ENCODE results near the gene FILIP1.
A peak's percentile ranks its signal among the peaks of the same experiment; 100 is the strongest.

Gene FILIP1

GRCh38 chr6:75376347-75377024, 117.1 kb downstream of the FILIP1 start:
- H3K4me3 ChIP-seq (ENCODE audit: low read depth, low read length): no peak overlapping the region
- TF ChIP-seq, protein P1, sequence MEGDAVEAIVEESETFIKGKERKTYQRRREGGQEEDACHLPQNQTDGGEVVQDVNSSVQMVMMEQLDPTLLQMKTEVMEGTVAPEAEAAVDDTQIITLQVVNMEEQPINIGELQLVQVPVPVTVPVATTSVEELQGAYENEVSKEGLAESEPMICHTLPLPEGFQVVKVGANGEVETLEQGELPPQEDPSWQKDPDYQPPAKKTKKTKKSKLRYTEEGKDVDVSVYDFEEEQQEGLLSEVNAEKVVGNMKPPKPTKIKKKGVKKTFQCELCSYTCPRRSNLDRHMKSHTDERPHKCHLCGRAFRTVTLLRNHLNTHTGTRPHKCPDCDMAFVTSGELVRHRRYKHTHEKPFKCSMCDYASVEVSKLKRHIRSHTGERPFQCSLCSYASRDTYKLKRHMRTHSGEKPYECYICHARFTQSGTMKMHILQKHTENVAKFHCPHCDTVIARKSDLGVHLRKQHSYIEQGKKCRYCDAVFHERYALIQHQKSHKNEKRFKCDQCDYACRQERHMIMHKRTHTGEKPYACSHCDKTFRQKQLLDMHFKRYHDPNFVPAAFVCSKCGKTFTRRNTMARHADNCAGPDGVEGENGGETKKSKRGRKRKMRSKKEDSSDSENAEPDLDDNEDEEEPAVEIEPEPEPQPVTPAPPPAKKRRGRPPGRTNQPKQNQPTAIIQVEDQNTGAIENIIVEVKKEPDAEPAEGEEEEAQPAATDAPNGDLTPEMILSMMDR (IDR thresholded peaks at IDR 0.05; ENCODE audit: low read depth, low read length, missing control alignments): no peak
- DNase-seq (ENCODE audit: low read depth): no peak

DNA sequence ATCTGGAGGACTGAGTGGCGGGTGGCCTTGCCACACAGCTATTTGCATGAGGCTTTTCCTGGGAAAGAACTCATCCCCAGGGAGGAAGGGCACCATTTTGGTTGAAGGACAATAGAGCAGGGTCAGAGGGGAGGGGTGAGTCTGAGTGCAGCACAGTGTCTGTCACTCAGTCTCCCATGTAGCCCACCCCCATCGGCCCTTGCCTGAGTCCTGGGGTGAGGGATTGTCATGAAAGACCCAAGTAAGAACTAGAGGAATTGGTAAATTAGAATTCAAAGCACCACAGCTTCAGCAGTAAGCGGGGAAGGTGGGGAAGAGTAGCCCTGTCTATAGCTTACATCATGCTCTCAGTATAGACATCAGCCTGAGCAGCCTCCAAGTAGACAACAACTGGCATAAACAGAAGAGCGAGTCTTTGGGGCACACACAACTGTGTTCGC, 118.6 kb downstream of the FILIP1 start:
- H3K4me3 ChIP-seq (ENCODE audit: low read depth, low read length): no peak overlapping the region
- TF ChIP-seq, protein P1 (IDR thresholded peaks at IDR 0.05; ENCODE audit: low read depth, low read length, missing control alignments): no peak
- no peak for DNase-seq (ENCODE audit: low read depth)

DNA sequence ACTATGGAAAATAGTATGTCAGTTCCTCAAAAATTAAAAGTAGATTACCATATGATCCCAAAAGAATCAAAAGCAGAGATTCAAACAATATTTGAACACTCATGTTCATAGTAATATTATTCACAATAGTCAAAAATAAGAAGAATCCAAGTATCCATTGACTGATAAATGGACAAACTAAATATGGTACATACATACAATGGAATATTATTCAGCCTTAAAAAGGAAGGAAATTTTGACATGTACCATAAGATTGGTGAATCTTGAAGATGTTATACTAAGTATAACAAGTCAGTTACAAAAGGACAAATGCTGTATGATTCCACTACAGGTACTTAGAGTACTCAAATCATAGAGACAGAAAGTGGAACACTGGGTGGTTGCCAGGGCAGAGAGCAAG, 120.7 kb downstream of the FILIP1 start:
- TF ChIP-seq, protein P1 (IDR thresholded peaks at IDR 0.05; ENCODE audit: low read depth, low read length, missing control alignments): no peak
- DNase-seq (ENCODE audit: low read depth): no peak
- H3K4me3 ChIP-seq (ENCODE audit: low read depth, low read length): no peak overlapping the region

- TF ChIP-seq, protein P1 (IDR thresholded peaks at IDR 0.05; ENCODE audit: low read depth, low read length, missing control alignments): no peak
- no peak for DNase-seq (ENCODE audit: low read depth)
- H3K4me3 ChIP-seq (ENCODE audit: low read depth, low read length): no peak overlapping the region
Measured at GRCh38 chr6:75370011-75370410, 123.6 kb downstream of the FILIP1 start.

GRCh38 chr6:75368864-75369402, 124.7 kb downstream of the FILIP1 start:
- DNase-seq (ENCODE audit: low read depth): no peak
- TF ChIP-seq, protein P1 (IDR thresholded peaks at IDR 0.05; ENCODE audit: low read depth, low read length, missing control alignments): no peak
- no peak overlapping the region for H3K4me3 ChIP-seq (ENCODE audit: low read depth, low read length)

GRCh38 chr6:75368151-75368779, 125.3 kb downstream of the FILIP1 start:
- TF ChIP-seq, protein P1 (IDR thresholded peaks at IDR 0.05; ENCODE audit: low read depth, low read length, missing control alignments): peak; percentile 44
- H3K4me3 ChIP-seq (ENCODE audit: low read depth, low read length): no peak overlapping the region
- DNase-seq (ENCODE audit: low read depth): no peak

Data from GM12864 (cell line).